Measurements from ENCODE around the gene EARS2. TPM values are rescaled to one million over a fixed set of nuclear protein-coding genes. Genes with fewer than 3 reads are reported as not detected.

The EARS2 gene
- total and polyA plus RNA-seq, 2 of the 8 experiments (the other 6 are each of a cell fraction or from before 2014, with no cell fraction given), result 47.8 to 111 TPM

GRCh38 chr16:23530062-23530461 lies 27.1 kb downstream of the EARS2 start:
- Histone ChIP-seq H3K27ac (ENCODE audit: low read depth, low read length) (no peak overlapping the region), H2AK5ac (ENCODE audit: low read depth, low read length) (no peak overlapping the region), H3K4me3 (ENCODE audit: extremely low read depth in 1 of 4, insufficient read depth in 2 of 4, low read depth in 3 of 4, low read length in 4 of 4) (no peak overlapping the region), H3K4me1 (replicated peaks in 1 of 4; ENCODE audit: control insufficient read depth in 3 of 4, insufficient read depth in 4 of 4, low read length in 3 of 4) (no peaks in the 10 kb centered on the region), H3K14ac (ENCODE audit: insufficient read length) (no peak overlapping the region), H3K36me3 (ENCODE audit: control insufficient read depth in 2 of 4, insufficient read depth in 4 of 4, low read length in 3 of 4) (peaks cover 23 to 60% (median 52%) of the 10 kb centered on the region in 4 experiments), H3K4me2 (ENCODE audit: insufficient read depth in 1 of 2, low read depth in 2 of 2, low read length in 2 of 2) (no peak overlapping the region), H2BK12ac (ENCODE audit: low read depth, low read length) (no peak overlapping the region), H2BK5ac (ENCODE audit: low read depth, low read length) (no peak overlapping the region), H3K9ac (replicated peaks in 1 of 4; ENCODE audit: extremely low read depth in 1 of 4, low read depth in 3 of 4, low read length in 3 of 4) (no peak overlapping the region), H4K8ac (ENCODE audit: extremely low read depth, insufficient read depth, low read length) (no peak overlapping the region), H2BK20ac (ENCODE audit: low read length) (no peak overlapping the region), H4K5ac (ENCODE audit: insufficient read length, low read depth, low read length) (no peak overlapping the region), H4K20me1 (replicated peaks in 1 of 2; ENCODE audit: control insufficient read depth in 1 of 2, insufficient read depth in 2 of 2, low read length in 2 of 2) (peaks cover 0 to 1% of the 10 kb centered on the region in 2 experiments), H3K79me1 (ENCODE audit: low read depth, low read length) (no peaks in the 10 kb centered on the region), H3K18ac (ENCODE audit: extremely low read depth, low read length) (no peak overlapping the region), H3K9me3 (ENCODE audit: insufficient read depth in 2 of 2, low read depth in 1 of 2, low read length in 1 of 2) (no peaks in the 10 kb centered on the region), H3K27me3 (replicated peaks in 1 of 4; ENCODE audit: control insufficient read depth in 3 of 4, extremely low read depth in 1 of 4, insufficient read depth in 3 of 4, low read length in 3 of 4) (no peaks in the 10 kb centered on the region), H3K79me2 (ENCODE audit: control insufficient read depth in 1 of 2, insufficient read depth in 2 of 2, low read length in 2 of 2) (no peaks in the 10 kb centered on the region), H3K23ac (ENCODE audit: insufficient read length) (no peak overlapping the region), H4K91ac (replicated peaks; ENCODE audit: insufficient read length, low read length) (no peak overlapping the region), H2BK120ac (replicated peaks; ENCODE audit: low read depth, low read length) (no peak overlapping the region), H2BK15ac (ENCODE audit: low read length) (no peak overlapping the region), H3K4ac (replicated peaks; ENCODE audit: insufficient read length, low read depth, low read length) (no peak overlapping the region), H3K56ac (replicated peaks; ENCODE audit: insufficient read length, low read depth, low read length) (no peak overlapping the region), H3K23me2 (ENCODE audit: low read depth, low read length) (no peaks in the 10 kb centered on the region), H2AFZ (ENCODE audit: low read length) (no peak overlapping the region)
- no peak for FAIRE-seq
- ChIA-PET CTCF (ENCODE audit: partially characterized antibody) (interaction anchor here (1.0 to 1.1 kb wide), 2 partner anchors 12 to 21 kb away, joined by 3 read pairs; no protein-coding TSS in a partner anchor), POLR2A (ENCODE audit: partially characterized antibody) (interaction anchor here (0.7 to 1.9 kb wide), 3 partner anchors 9 to 28 kb away, joined by 3 to 8 read pairs (median 7); partner anchors contain the start of genes EARS2, GGA2 and UBFD1)
- TF ChIP-seq CTCF (IDR thresholded peaks at IDR 0.05; ENCODE audit: control extremely low read depth in 1 of 3, insufficient read depth in 1 of 3, low read depth in 1 of 3, low read length in 3 of 3), result no peak
- no peak for TF ChIP-seq MAFK (IDR thresholded peaks at IDR 0.05; ENCODE audit: low read depth, low read length)
- no peak for TF ChIP-seq HDAC6 (IDR thresholded peaks at IDR 0.05; ENCODE audit: low read depth, low read length)
- no peak for TF ChIP-seq RFX5 (IDR thresholded peaks at IDR 0.05; ENCODE audit: borderline replicate concordance, low read depth, low read length)
- no peak for TF ChIP-seq GTF2F1 (IDR thresholded peaks at IDR 0.05; ENCODE audit: borderline replicate concordance, low read depth, low read length)
- no peak for TF ChIP-seq SP2 (IDR thresholded peaks at IDR 0.05; ENCODE audit: low read length)
- no peak for TF ChIP-seq YY1 (IDR thresholded peaks at IDR 0.05; ENCODE audit: low read depth, low read length)
- no peak for TF ChIP-seq ZNF274 (IDR thresholded peaks at IDR 0.05; ENCODE audit: borderline replicate concordance, extremely low read depth, low read length)
- no peak for TF ChIP-seq CBX8 (IDR thresholded peaks at IDR 0.05; ENCODE audit: borderline replicate concordance, low read depth, low read length)
- no peak for TF ChIP-seq TAF7 (optimal IDR thresholded peaks at IDR 0.05; ENCODE audit: borderline replicate concordance, low read depth, low read length)
- DNase-seq (ENCODE audit: low read depth in 1 of 2, low spot score in 2 of 2), result no peak
- 92% methylated on average over 5 of the region's 5 CpGs; no CpG with 5 or more reads in 1 of the 2 experiments for WGBS, 2 experiments (ENCODE audit: extremely low coverage in 1 of 2, insufficient coverage in 1 of 2, insufficient read length in 1 of 2, insufficient replicate concordance in 2 of 2, low coverage in 1 of 2, low lambda C conversion rate in 2 of 2, missing lambda C conversion rate in 1 of 2)
